Neuronal stem cell (in vitro differentiated cells): ENCODE results near the gene UBASH3B.
A peak's percentile ranks its signal among the peaks of the same experiment; 100 is the strongest.

Experiments
- DNase-seq: peaks from one replicate; pipeline ENCODE4 v3.0.0-alpha.2; 2013; ENCODE audit warnings: low spot score
- H2AFZ ChIP-seq: one replicate; pipeline ENCODE4 v1.6.1; 2013; ENCODE audit warnings: mild to moderate bottlenecking, low read length, inconsistent platforms
- H2AK5ac ChIP-seq: 2 replicates; pipeline ENCODE4 v1.6.1; 2013; ENCODE audit warnings: low read depth, mild to moderate bottlenecking, inconsistent platforms, low read length, moderate library complexity, mixed read lengths
- H2BK120ac ChIP-seq: 2 replicates; pipeline ENCODE4 v1.6.1; 2013; ENCODE audit warnings: low read depth, mild to moderate bottlenecking, inconsistent platforms, low read length, moderate library complexity, mixed read lengths
- H2BK12ac ChIP-seq: one replicate; pipeline ENCODE4 v1.6.1; 2013; ENCODE audit warnings: low read length, inconsistent platforms
- H2BK15ac ChIP-seq: 2 replicates; pipeline ENCODE4 v1.6.1; 2013; ENCODE audit warnings: mild to moderate bottlenecking, low read length, inconsistent platforms, mixed read lengths
- H2BK5ac ChIP-seq: one replicate; pipeline ENCODE4 v1.6.1; 2013; ENCODE audit warnings: inconsistent platforms, mild to moderate bottlenecking, low read length, moderate library complexity
- H3K14ac ChIP-seq: one replicate; pipeline ENCODE4 v1.6.1; 2013; ENCODE audit warnings: low read length, inconsistent platforms
- H3K18ac ChIP-seq: 2 replicates; pipeline ENCODE4 v1.6.1; 2013; ENCODE audit warnings: low read length, inconsistent platforms
- H3K23ac ChIP-seq: 2 replicates; pipeline ENCODE4 v1.6.1; 2013; ENCODE audit warnings: low read depth, mild to moderate bottlenecking, mixed read lengths, low read length, inconsistent platforms; ENCODE audit not compliant: poor library complexity
- H3K27ac ChIP-seq: replicated peaks from 3 replicates; pipeline ENCODE4 v1.5.1; 2013; ENCODE audit warnings: low read length, inconsistent platforms
- H3K27me3 ChIP-seq, 3 experiments: 2 replicates each; pipeline ENCODE4 v1.6.1; 2013; ENCODE audit warnings: low read length in 3 of 3, mild to moderate bottlenecking in 2 of 3, inconsistent platforms in 1 of 3, low read depth in 1 of 3, mixed read lengths in 1 of 3, moderate library complexity in 1 of 3; ENCODE audit not compliant: control insufficient read depth in 3 of 3, insufficient read depth in 3 of 3
- H3K36me3 ChIP-seq, 2 donors: replicated peaks in 1 of 2; 2 replicates each; pipeline ENCODE4 v1.6.1; 2013; ENCODE audit warnings: low read length in 2 of 2; ENCODE audit not compliant: control insufficient read depth in 2 of 2, insufficient read depth in 2 of 2
- H3K4ac ChIP-seq: 2 replicates; pipeline ENCODE4 v1.6.1; 2013; ENCODE audit warnings: inconsistent platforms, mild to moderate bottlenecking, low read length, moderate library complexity
- H3K4me1 ChIP-seq, 2 donors: 1 replicate in 1 of 2; 2 replicates in 1 of 2; pipeline ENCODE4 v1.6.1; 2013; ENCODE audit warnings: low read length in 2 of 2, low read depth in 1 of 2; ENCODE audit not compliant: control insufficient read depth in 2 of 2, insufficient read depth in 1 of 2
- H3K4me2 ChIP-seq: one replicate; pipeline ENCODE4 v1.6.1; 2013; ENCODE audit warnings: mild to moderate bottlenecking, low read length, inconsistent platforms; ENCODE audit not compliant: insufficient read depth, poor library complexity, severe bottlenecking
- H3K4me3 ChIP-seq, 2 donors: 2 replicates each; pipeline ENCODE4 v1.5.1; 2013; ENCODE audit warnings: low read length in 2 of 2, mild to moderate bottlenecking in 2 of 2, inconsistent platforms in 1 of 2, moderate library complexity in 1 of 2
- H3K79me1 ChIP-seq: one replicate; pipeline ENCODE4 v1.6.1; 2013; ENCODE audit warnings: low read depth, mild to moderate bottlenecking, inconsistent platforms, low read length, moderate library complexity
- H3K9ac ChIP-seq: one replicate; pipeline ENCODE4 v1.6.1; 2013; ENCODE audit warnings: mild to moderate bottlenecking, low read depth, low read length, inconsistent platforms; ENCODE audit not compliant: poor library complexity
- H3K9me3 ChIP-seq, 2 donors: replicated peaks in 1 of 2; 2 replicates each; pipeline versions ENCODE3 to v1.6.1; 2013; ENCODE audit warnings: low read length in 2 of 2, mild to moderate bottlenecking in 2 of 2, inconsistent platforms in 1 of 2, low read depth in 1 of 2, mixed read lengths in 1 of 2, moderate library complexity in 1 of 2; ENCODE audit not compliant: control insufficient read depth in 2 of 2, insufficient read depth in 1 of 2
- H4K8ac ChIP-seq: one replicate; pipeline ENCODE4 v1.6.1; 2013; ENCODE audit warnings: low read depth, mild to moderate bottlenecking, inconsistent platforms, low read length, moderate library complexity
- H4K91ac ChIP-seq: one replicate; pipeline ENCODE4 v1.6.1; 2013; ENCODE audit warnings: low read length, low read depth, mild to moderate bottlenecking, inconsistent platforms; ENCODE audit not compliant: poor library complexity
- WGBS, 2 donors: extraction: QIAGEN DNeasy Blood & Tissue Kit; methylation state at CpG; one replicate each; pipeline ENCODE4 v1.1.7; 2013; ENCODE audit warnings: missing lambda C conversion rate in 2 of 2, mixed read lengths in 1 of 2; ENCODE audit not compliant: insufficient read length in 2 of 2, insufficient replicate concordance in 1 of 2; ENCODE audit errors: extremely low coverage in 2 of 2; 5-methylcytosine and 5-hydroxymethylcytosine counted together

The UBASH3B gene

GRCh38 chr11:122691549-122692150 lies 36.1 kb downstream of the UBASH3B start:
- Histone ChIP-seq H3K9ac (no peak overlapping the region), H2AFZ (peak overlapping the region; percentile 86), H2BK15ac (peak overlapping the region; percentile 70), H3K27me3 (no peaks in the 10 kb centered on the region), H3K23ac (no peak overlapping the region), H2BK120ac (no peak overlapping the region), H3K79me1 (no peaks in the 10 kb centered on the region), H3K4me2 (no peak overlapping the region), H3K4me3 (no peak overlapping the region), H3K18ac (peak overlapping the region; percentile 38), H3K4me1 (peaks cover 6 to 11% of the 10 kb centered on the region in 2 donors), H2BK5ac (no peak overlapping the region), H4K91ac (no peak overlapping the region), H4K8ac (no peak overlapping the region), H3K36me3 (no peaks in the 10 kb centered on the region), H2BK12ac (no peak overlapping the region), H3K14ac (no peak overlapping the region), H2AK5ac (no peak overlapping the region), H3K4ac (no peak overlapping the region), H3K27ac (peak overlapping the region; percentile 59), H3K9me3 (no peaks in the 10 kb centered on the region)
- DNase-seq: no peak
- no CpG with 5 or more reads among the region's 4 CpGs for WGBS, 2 donors

- H3K27me3 ChIP-seq: no peaks in the 10 kb centered on the region
- no peak overlapping the region for H3K4me2 ChIP-seq
- H2BK15ac ChIP-seq: no peak overlapping the region
- no peak overlapping the region for H2BK12ac ChIP-seq
- H3K27ac ChIP-seq: no peak overlapping the region
- no peaks in the 10 kb centered on the region for H3K9me3 ChIP-seq
- no peaks in the 10 kb centered on the region for H3K36me3 ChIP-seq
- H4K8ac ChIP-seq: no peak overlapping the region
- H2AFZ ChIP-seq: no peak overlapping the region
- no peak overlapping the region for H3K9ac ChIP-seq
- no peaks in the 10 kb centered on the region for H3K79me1 ChIP-seq
- H3K23ac ChIP-seq: no peak overlapping the region
- H3K4me1 ChIP-seq: peaks cover 6 to 11% of the 10 kb centered on the region in 2 donors
- WGBS, 2 donors: no CpG with 5 or more reads among the region's 6 CpGs
- no peak overlapping the region for H3K14ac ChIP-seq
- no peak overlapping the region for H3K18ac ChIP-seq
- DNase-seq: no peak
- H2AK5ac ChIP-seq: no peak overlapping the region
- no peak overlapping the region for H3K4me3 ChIP-seq
- no peak overlapping the region for H4K91ac ChIP-seq
- H3K4ac ChIP-seq: no peak overlapping the region
- H2BK5ac ChIP-seq: no peak overlapping the region
- H2BK120ac ChIP-seq: no peak overlapping the region
Observed at GRCh38 chr11:122692444-122692843, 36.9 kb downstream of the UBASH3B start.

- Histone ChIP-seq H3K9ac (no peak overlapping the region), H3K4me2 (no peak overlapping the region), H2AFZ (no peak overlapping the region), H2BK12ac (no peak overlapping the region), H3K9me3 (no peaks in the 10 kb centered on the region), H3K4ac (no peak overlapping the region), H2BK5ac (no peak overlapping the region), H3K18ac (no peak overlapping the region), H4K8ac (no peak overlapping the region), H3K23ac (no peak overlapping the region), H3K27ac (no peak overlapping the region), H3K36me3 (no peaks in the 10 kb centered on the region), H2AK5ac (no peak overlapping the region), H3K79me1 (no peaks in the 10 kb centered on the region), H3K4me1 (peaks cover 6 to 11% of the 10 kb centered on the region in 2 donors), H3K27me3 (no peaks in the 10 kb centered on the region), H2BK120ac (no peak overlapping the region), H2BK15ac (no peak overlapping the region), H3K4me3 (no peak overlapping the region), H4K91ac (no peak overlapping the region), H3K14ac (no peak overlapping the region)
- no CpG with 5 or more reads among the region's 13 CpGs for WGBS, 2 donors
- no peak for DNase-seq
Observed at GRCh38 chr11:122695076-122695615, 39.6 kb downstream of the UBASH3B start.

GRCh38 chr11:122696662-122697061 lies 41.1 kb downstream of the UBASH3B start:
- Histone ChIP-seq H3K4me1 (peaks cover 2 to 3% of the 10 kb centered on the region in 2 donors), H3K4me3 (no peak overlapping the region), H3K18ac (no peak overlapping the region), H3K23ac (no peak overlapping the region), H2BK12ac (no peak overlapping the region), H3K14ac (no peak overlapping the region), H2AK5ac (no peak overlapping the region), H2AFZ (no peak overlapping the region), H2BK120ac (no peak overlapping the region), H3K27me3 (no peaks in the 10 kb centered on the region), H3K9ac (no peak overlapping the region), H3K27ac (no peak overlapping the region), H3K4ac (no peak overlapping the region), H3K9me3 (no peaks in the 10 kb centered on the region), H3K36me3 (no peaks in the 10 kb centered on the region), H3K79me1 (no peaks in the 10 kb centered on the region), H2BK15ac (no peak overlapping the region), H4K91ac (no peak overlapping the region), H2BK5ac (no peak overlapping the region), H4K8ac (no peak overlapping the region), H3K4me2 (no peak overlapping the region)
- WGBS, 2 donors: no CpG with 5 or more reads among the region's 11 CpGs
- no peak for DNase-seq
